SIG-M5 treated with dmso at 0.1 percent for 504 hours (cell line): ENCODE results near the gene CYBB.

Experiments
- DNase-seq: peaks from one replicate; lab custom pipeline; 2025; ENCODE audit not compliant: unreplicated experiment; lab: John Stamatoyannopoulos, UW

Gene CYBB

DNA sequence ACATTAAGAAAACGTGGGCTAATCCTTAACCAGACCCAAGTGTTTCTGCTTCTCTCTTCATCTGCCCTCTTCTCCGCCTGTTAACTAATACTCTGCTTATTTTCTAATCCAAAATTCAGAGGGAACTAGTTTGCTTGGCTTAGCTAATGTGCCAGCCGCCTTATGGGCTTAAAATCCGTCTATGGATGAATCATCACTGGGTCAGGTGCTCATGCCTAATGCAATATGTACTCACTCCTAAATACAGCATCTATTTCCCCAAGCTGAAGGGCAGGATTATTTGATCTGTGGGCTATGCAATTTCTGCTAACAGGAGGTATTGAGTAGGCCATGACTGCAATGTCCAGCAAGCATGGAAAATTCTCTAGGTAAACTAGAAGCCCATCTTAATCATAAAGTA is 55.1 kb downstream of the CYBB start:
- no peak for DNase-seq

DNA sequence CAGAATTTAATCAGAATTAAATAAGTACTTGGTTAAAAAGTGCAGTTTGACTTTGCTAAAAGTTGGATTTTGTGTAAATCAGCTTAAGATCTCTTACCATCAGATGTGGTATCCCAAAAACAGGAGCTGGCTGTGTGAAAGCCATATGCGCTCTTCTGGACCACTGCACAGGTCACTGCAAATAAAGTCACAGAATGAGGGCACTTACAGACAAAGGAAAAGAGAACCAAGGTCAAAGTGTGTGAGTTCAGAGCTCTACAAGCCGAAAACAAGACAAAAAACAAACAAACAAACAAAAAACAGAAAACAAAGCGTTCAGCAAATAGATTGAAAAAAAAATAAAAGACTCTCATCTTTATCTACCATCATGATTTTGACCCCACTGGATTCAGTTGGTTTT is 61.1 kb downstream of the CYBB start:
- DNase-seq, result no peak

DNA sequence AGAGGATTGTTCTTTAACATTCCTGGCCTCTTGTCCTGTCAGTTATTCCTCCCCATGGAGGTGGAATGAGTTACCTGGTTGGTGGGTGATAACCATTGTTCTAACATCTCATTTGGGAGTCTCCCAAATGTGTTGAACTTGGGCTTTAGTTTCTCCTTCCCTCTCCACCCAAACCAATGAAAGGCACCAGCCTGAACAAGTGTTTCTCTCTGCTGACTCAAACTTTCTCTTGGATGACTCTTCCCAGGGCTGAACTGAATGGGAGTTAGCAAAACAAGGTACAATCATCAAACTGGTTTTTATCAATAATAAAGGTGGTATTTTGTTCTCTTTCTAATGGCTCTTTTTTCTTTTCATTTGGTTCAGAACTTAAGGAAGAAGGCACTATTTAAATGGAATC is 64.8 kb downstream of the CYBB start:
- DNase-seq, result no peak

DNA sequence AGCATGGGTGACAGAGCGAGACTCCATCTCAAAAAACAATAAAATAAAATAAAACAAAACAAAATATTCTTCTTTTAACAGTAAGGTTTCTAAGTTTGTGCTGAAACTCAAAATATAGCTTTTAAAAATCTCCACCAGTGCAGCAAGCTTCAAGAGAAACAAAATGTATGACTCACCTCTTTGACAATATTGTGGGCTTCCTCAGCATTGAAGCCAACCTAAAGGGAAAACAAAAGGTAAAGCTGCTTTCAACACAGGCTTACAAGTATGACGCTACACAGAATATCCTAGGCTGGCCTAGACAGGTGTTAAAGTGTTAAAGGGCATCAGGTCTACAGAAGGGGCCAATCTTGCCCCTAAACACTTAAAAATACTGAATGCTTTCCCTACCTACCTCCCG is 66.3 kb downstream of the CYBB start:
- DNase-seq, result no peak

DNA sequence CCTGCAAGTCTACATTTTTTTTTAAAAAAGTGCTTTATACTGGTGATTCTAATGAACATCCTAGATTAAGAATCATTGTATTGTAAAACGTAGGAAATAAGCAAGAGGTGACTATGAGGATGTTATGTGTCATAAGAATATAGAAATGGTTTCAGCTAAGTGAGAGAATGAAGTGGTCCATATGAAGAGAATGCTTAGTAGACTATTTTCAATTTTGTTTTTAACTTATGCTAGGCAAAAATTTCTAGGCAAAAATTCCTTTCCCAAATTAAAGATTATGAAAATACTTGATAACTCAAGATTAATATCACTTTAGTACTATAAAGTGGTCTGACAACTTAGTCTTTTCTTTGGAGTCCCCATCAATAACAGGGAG is 66.7 kb downstream of the CYBB start:
- no peak for DNase-seq

DNA sequence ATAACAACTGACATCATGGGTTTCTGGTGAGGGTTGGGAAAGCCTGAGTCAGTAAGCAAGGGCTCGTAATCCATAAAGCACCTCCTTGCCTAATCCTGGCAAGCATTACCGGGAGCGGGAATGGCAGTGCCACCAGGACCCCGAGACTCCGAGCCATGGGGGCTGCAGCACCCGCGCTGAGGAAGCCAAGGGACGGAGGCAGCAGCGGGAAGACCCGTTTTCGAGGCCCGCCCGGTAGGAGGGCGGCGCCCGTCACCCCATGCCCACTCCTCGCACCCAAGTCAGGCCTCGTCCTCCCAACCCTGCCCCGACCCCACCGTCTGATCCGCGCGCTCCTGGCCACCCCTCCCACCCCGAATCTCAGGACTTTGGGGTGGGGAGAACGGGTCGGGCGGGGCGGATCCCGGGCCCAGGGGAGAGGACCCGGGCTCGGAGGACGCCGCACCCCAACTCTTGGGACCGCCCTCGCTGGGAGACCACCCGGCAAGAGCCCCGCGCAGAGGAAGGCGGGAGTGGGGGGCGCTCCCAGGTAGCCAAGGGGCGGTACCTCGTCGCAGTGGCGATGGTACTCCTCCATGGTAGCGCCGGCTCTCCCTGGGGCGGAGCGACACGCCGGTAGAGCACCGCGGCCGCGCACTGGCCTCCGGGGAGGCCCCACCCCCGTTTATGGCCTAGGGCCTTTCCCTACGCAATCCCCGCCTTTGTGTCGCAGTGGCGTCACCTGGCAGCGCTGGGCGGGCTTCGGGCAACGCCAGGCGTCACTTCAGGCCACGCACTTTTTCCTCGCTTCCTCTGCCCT is 67.3 kb downstream of the CYBB start, which contains the start of gene DYNLT3:
Gene DYNLT3, minus strand, starts transcription at position 638 of the 799 bp plus-strand sequence. Its CDS starts 61 bp downstream, at position 577.
- DNase-seq, result peak; percentile 57

DNA sequence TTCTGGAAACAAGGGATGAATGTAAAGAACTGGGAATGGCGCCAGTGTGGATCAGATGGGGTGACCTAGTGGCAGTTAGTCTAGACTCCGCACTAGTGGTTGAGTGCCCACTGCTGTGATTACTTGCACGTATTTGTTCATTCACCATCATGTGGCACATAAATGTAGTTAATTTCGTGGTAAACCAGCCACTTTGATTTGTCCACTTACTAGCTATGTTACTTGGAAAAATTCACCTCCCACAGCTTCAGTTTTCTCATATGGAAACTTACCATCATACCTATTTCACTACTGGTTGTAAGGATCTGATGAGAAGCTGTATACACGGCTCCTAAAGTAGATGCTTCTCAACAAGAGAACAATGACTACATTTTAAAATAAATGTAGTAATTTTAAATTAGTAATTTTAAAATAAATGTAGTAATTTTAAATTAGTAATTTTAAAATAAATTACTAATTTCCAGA is 67.9 kb downstream of the CYBB start:
- DNase-seq, result no peak

DNA sequence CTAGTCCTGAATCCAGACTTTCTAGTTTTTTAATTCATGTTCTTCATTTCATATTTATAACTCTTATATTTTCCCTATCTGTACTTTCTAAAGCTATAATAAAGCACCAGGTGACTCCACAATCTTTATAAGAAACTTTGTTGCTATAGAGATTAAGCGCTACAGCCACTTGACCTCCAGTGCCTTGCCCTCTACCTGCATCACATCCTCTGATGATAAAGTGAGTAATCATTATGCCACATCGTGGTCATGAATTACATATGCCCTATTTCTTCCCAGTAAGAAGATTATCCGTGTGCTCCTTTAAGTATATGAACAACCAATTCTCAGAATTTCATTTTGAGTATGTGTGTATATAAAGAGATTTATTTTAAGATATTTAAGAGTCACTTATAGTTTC is 74.3 kb downstream of the CYBB start:
- no peak for DNase-seq

DNA sequence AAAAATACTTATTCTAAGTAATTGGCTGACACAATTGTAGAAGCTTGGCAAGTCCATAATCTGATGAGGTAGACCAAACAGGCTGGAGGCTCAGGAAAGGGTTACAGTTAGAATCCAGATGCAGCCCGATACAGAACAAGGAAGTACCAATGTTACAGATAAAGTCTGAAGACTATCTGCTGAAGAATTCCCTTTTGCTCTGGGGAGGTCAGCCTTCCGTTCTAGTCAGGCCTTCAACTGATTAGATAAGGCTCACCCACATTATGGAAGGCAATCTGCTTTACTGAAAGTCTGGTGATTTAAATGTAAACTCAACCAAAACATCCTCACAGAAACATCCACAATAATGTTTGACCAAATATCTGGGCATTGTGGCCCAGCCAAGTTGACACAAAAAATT is 74.9 kb downstream of the CYBB start:
- DNase-seq, result no peak

DNA sequence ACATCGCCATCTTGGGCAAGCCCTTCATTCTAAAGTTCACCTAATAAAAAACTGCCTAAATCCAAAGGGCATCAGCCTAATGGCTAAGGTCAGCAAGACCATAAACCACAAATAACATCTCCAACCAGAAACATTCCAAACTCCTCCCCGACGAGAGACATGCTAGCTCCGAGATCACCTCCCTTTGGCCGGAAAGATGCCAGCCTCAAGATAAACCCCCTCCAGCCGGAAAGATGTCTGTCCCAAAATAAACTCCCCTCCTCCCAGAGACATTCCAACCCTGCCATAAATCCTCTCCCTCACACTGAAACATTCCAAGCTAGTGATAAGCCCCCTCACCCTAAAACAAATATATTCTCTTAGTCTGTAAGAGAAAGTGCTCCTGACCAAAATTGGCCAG is 80.9 kb downstream of the CYBB start:
- DNase-seq, result no peak

DNA sequence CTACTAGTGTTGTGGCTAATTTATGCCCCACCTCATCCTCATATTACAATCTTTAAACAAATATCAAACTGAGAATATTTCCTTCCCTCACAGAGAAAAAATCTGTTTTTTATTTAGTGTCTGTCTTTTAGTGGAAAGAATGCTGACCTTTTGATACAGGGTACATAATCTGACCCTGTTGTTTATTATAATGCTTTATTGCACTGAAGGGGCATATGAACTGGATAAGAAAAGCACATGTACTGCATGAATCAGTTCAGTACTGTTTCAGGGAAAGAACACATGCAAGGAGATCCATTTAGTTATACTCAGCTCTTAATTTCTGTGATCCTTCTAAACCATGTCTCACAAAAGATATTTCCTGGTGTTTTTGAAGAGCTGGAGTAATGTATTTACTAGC is 83.0 kb downstream of the CYBB start:
- no peak for DNase-seq
